HCT116 (cell line): ENCODE results near the gene C5AR1. TPM values are rescaled to one million over a fixed set of nuclear protein-coding genes. Genes with fewer than 3 reads are reported as not detected.
A peak's percentile ranks its signal among the peaks of the same experiment; 100 is the strongest.

Experiments
- ATAC-seq: fragments of 200-7000 bp; cut with Tn5 transposase; 2 replicates; pipeline ENCODE4 v1.9.1; 2020; ENCODE audit warnings: mild to moderate bottlenecking, moderate library complexity
- BruUV-seq: library from RNA; stranded (reverse); fragments of 400-500 nt; replicated peaks from 2 replicates; lab custom pipeline; 2021; lab: Mats Ljungman, UMichigan
- CTCF ChIA-PET: fragments of 300-600 bp; sonication (Branson Sonifier 250); formaldehyde crosslinking; loops from one replicate; lab custom pipeline; 2021; ENCODE audit warnings: antibody characterized with exemption; lab: Charles Lee
- POLR2A ChIA-PET: fragments of 300-600, 350-600 bp; sonication (Branson Sonifier 250); formaldehyde crosslinking; loops from one replicate; lab custom pipeline; 2021; ENCODE audit warnings: antibody characterized with exemption; lab: Charles Lee
- RAD21 ChIA-PET, 2 experiments: fragments of 300-600 bp; sonication (Branson Sonifier 250); formaldehyde crosslinking; loops; one replicate each; lab custom pipeline; 2023; ENCODE audit warnings: low total read pairs in 2 of 2; ENCODE audit not compliant: uncharacterized antibody in 2 of 2, unreplicated experiment in 2 of 2, low non-redundant PET in 1 of 2; lab: Charles Lee
- DNase-seq: peaks from one replicate; pipeline ENCODE4 v3.0.0-alpha.2; 2010; ENCODE audit warnings: low read depth, low spot score
- H2AFZ ChIP-seq: fragments of 200-600 bp; shearing (Covaris generic), sonication (generic); 2 replicates; pipeline ENCODE4 v1.6.1; 2017; ENCODE audit warnings: low read depth, mixed run types, mixed read lengths, antibody characterized with exemption, low read length; ENCODE audit not compliant: poor library complexity, severe bottlenecking
- H3K27ac ChIP-seq: 2 replicates; pipeline ENCODE4 v1.5.1; 2012; ENCODE audit warnings: low read depth, low read length
- H3K27me3 ChIP-seq: fragments of 200-600 bp; sonication (generic); 2 replicates; pipeline ENCODE4 v1.6.1; 2016; ENCODE audit warnings: mixed run types, low read length, mixed read lengths; ENCODE audit not compliant: insufficient read depth
- H3K36me3 ChIP-seq, 2 experiments: fragments of 200-500 bp in 1 of 2; fragments of 200-600 bp in 1 of 2; sonication (Bioruptor generic) in 1 of 2; sonication (generic) in 1 of 2; 2 replicates each; pipeline versions ENCODE4 v1.5.1 to v1.6.1; 2014 to 2016; ENCODE audit warnings: low read length in 2 of 2, inconsistent platforms in 1 of 2, mixed read lengths in 1 of 2, mixed run types in 1 of 2; ENCODE audit not compliant: insufficient read depth in 2 of 2, control insufficient read depth in 1 of 2
- H3K4me1 ChIP-seq, 2 experiments: fragments of 200-600 bp in 1 of 2; sonication (generic) in 1 of 2; 2 replicates each; pipeline versions ENCODE4 v1.5.1 to v1.6.1; 2012 to 2017; ENCODE audit warnings: low read length in 2 of 2, inconsistent platforms in 1 of 2, mild to moderate bottlenecking in 1 of 2, mixed read lengths in 1 of 2, mixed run types in 1 of 2, moderate library complexity in 1 of 2; ENCODE audit not compliant: insufficient read depth in 2 of 2, control insufficient read depth in 1 of 2
- H3K4me2 ChIP-seq: fragments of 200-600 bp; sonication (generic); 2 replicates; pipeline ENCODE4 v1.6.1; 2017; ENCODE audit warnings: mixed run types, low read length, mixed read lengths
- H3K4me3 ChIP-seq, 2 experiments: fragments of 200-600 bp in 1 of 2; sonication (generic) in 1 of 2; replicated peaks in 1 of 2; 2 replicates each; pipeline ENCODE4 v1.5.1; 2011 to 2016; ENCODE audit warnings: low read length in 2 of 2, control low read depth in 1 of 2, low read depth in 1 of 2, mild to moderate bottlenecking in 1 of 2, mixed read lengths in 1 of 2, mixed run types in 1 of 2
- H3K79me2 ChIP-seq: fragments of 200-600 bp; sonication (generic); 2 replicates; pipeline ENCODE4 v1.6.1; 2017; ENCODE audit warnings: mild to moderate bottlenecking, mixed run types, low read length, moderate library complexity, mixed read lengths; ENCODE audit not compliant: insufficient read depth
- H3K9ac ChIP-seq: fragments of 200-600 bp; sonication (generic); 2 replicates; pipeline ENCODE4 v1.6.1; 2016; ENCODE audit warnings: low read length, mixed read lengths
- H3K9me2 ChIP-seq: fragments of 200-600 bp; sonication (generic), shearing (Covaris generic); 2 replicates; pipeline ENCODE4 v1.6.1; 2017; ENCODE audit warnings: mixed run types, mild to moderate bottlenecking, moderate library complexity; ENCODE audit not compliant: insufficient read depth
- H3K9me3 ChIP-seq, 2 experiments: fragments of 200-500 bp in 1 of 2; fragments of 200-600 bp in 1 of 2; sonication (Bioruptor generic) in 1 of 2; sonication (generic) in 1 of 2; 2 replicates each; pipeline ENCODE4 v1.6.1; 2014 to 2017; ENCODE audit warnings: low read length in 2 of 2, mixed read lengths in 2 of 2, inconsistent platforms in 1 of 2, low read depth in 1 of 2, mild to moderate bottlenecking in 1 of 2, mixed run types in 1 of 2, moderate library complexity in 1 of 2; ENCODE audit not compliant: control insufficient read depth in 1 of 2, insufficient read depth in 1 of 2
- H4K20me1 ChIP-seq: fragments of 200-600 bp; sonication (generic), shearing (Covaris generic); 2 replicates; pipeline ENCODE4 v1.6.1; 2017; ENCODE audit warnings: mixed run types, mild to moderate bottlenecking, moderate library complexity; ENCODE audit not compliant: insufficient read depth
- CBX3 ChIP-seq: IDR thresholded peaks from 2 replicates; pipeline ENCODE4 v1.6.1; 2012; ENCODE audit warnings: low read depth
- ZBTB33 ChIP-seq: IDR thresholded peaks from 2 replicates; pipeline ENCODE4 v1.6.1; 2011; ENCODE audit warnings: mild to moderate bottlenecking, low read length, moderate library complexity; ENCODE audit not compliant: insufficient replicate concordance; ENCODE audit errors: extremely low read depth
- intact Hi-C: fragments of 100-400 bp; cut with micrococcal nuclease; formaldehyde crosslinking; loops from 2 replicates; pipeline ENCODE4 v1.10.0; 2022
- total RNA-seq: library from RNA; stranded (reverse); gene quantifications from one replicate; pipeline ENCODE4 v1.2.1, GENCODE V29; 2021; ENCODE audit not compliant: unreplicated experiment
- TF ChIP-seq, protein P1 (sequence below), 3 experiments: fragments of 200-600 bp in 1 of 3; sonication (generic) in 1 of 3; IDR thresholded peaks in 2 of 3; conservative IDR thresholded peaks in 1 of 3; 2 replicates each; pipeline ENCODE4 v1.5.1; 2012 to 2017; ENCODE audit warnings: low read depth in 2 of 3, low read length in 2 of 3, antibody characterized with exemption in 1 of 3, borderline replicate concordance in 1 of 3, control low read depth in 1 of 3, mild to moderate bottlenecking in 1 of 3, mixed read lengths in 1 of 3, mixed run types in 1 of 3, moderate library complexity in 1 of 3; ENCODE audit not compliant: insufficient read depth in 1 of 3

The C5AR1 gene
- total RNA-seq, 1 experiment from 2014 or later = 6.5 TPM

DNA sequence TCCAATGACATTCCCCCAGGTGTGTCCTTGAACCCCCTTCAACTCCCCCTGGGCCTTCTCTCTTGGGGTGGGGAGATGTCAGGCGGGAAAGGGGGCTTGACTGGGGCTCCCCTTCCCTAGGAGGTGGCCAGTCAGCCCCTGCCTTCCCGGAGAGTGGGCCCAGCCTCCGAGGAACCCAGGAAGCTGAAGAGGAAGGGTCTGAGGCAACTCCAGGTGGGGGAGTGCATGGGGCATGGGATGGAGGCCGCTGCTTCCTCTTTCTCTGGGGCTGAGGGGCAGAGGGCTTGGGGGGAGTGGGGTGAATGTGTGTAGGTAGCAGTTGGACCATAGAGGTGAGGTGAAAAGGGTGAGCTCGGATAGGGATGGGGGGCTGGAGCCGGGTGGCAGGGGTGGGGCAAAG lies 37.7 kb upstream of the C5AR1 start:
- no peaks in the 10 kb centered on the region for H3K9me2 ChIP-seq
- peaks cover 8 to 10% of the 10 kb centered on the region in 2 experiments; a peak in 2 of 4 replicates for H3K36me3 ChIP-seq
- no peak overlapping the region for H3K4me3 ChIP-seq
- ATAC-seq (no peak), DNase-seq (no peak)
- intact Hi-C loops = no loop called here
- H3K79me2 ChIP-seq = no peaks in the 10 kb centered on the region; the same call in 1 of the 2 replicates
- no peak for TF ChIP-seq CBX3
- no peak overlapping the region for H2AFZ ChIP-seq
- RAD21 ChIA-PET = interaction anchor here in 1 of 2 experiments (1.5 kb wide), 1 partner anchor 15 kb away, joined by 5 read pairs; the partner anchor contains the start of gene CCDC9
- POLR2A ChIA-PET = interaction anchor here (1.5 kb wide), 1 partner anchor 15 kb away, joined by 3 read pairs; the partner anchor contains the start of gene CCDC9
- no TSS peak for BruUV-seq
- H3K9me3 ChIP-seq = no peaks in the 10 kb centered on the region
- CTCF ChIA-PET = interaction anchor here (0.9 kb wide), 1 partner anchor 15 kb away, joined by 3 read pairs; the partner anchor contains the start of gene CCDC9
- no peak overlapping the region for H3K9ac ChIP-seq
- peaks cover 10 to 34% of the 10 kb centered on the region in 2 experiments; a peak in 3 of 4 replicates for H3K4me1 ChIP-seq
- H4K20me1 ChIP-seq = no peaks in the 10 kb centered on the region
- H3K27me3 ChIP-seq = no peaks in the 10 kb centered on the region
- H3K4me2 ChIP-seq = no peak overlapping the region; the same call in 1 of the 2 replicates
- peak overlapping the region; percentile 83; the same call in 1 of the 2 replicates for H3K27ac ChIP-seq

DNA sequence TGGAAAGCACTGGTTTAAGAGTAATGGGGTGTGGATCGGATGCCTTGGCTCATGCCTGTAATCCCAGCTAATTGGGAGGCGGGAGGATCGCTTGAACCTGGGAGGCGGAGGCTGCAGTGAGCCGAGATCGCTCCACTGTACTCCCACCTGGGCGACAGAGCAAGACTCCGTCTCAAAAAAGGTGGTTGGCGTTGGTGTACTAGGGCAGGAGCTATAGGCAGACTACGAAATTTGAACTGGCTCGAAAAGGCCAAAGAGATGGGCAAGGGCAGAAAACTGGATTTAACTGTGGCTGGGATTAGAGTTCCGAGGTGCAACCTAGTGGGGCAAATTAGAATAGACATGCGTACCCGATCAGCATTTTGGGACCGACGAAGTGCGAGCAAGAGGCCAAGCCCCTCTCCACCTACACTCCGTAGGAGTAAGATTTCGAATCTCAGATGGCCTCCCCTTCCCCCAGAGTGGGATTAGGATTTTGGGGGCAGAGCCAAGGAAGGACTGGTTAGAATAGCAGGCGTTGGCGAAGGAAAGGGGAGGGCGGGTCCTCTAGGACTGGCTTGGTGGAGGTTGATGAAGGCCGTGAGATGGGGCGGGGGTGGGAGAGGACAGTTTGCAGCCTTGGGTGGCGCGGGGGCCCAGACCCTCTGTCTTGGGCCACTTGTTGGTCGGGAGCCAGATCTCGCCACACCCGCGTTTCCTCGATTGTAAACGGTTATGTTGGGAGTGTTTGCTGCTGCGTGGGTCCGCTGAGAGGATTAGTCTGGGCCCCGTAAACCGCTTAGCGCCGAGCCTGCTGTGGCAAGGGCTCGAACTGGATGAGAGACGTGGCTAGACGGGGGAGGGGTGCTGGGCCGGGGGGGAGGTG lies 37.0 kb upstream of the C5AR1 start:
- peak overlapping the region; percentile 93 for H3K9ac ChIP-seq
- H3K9me3 ChIP-seq = no peaks in the 10 kb centered on the region
- TF ChIP-seq ZBTB33 = no peak
- TF ChIP-seq, protein P1, sequence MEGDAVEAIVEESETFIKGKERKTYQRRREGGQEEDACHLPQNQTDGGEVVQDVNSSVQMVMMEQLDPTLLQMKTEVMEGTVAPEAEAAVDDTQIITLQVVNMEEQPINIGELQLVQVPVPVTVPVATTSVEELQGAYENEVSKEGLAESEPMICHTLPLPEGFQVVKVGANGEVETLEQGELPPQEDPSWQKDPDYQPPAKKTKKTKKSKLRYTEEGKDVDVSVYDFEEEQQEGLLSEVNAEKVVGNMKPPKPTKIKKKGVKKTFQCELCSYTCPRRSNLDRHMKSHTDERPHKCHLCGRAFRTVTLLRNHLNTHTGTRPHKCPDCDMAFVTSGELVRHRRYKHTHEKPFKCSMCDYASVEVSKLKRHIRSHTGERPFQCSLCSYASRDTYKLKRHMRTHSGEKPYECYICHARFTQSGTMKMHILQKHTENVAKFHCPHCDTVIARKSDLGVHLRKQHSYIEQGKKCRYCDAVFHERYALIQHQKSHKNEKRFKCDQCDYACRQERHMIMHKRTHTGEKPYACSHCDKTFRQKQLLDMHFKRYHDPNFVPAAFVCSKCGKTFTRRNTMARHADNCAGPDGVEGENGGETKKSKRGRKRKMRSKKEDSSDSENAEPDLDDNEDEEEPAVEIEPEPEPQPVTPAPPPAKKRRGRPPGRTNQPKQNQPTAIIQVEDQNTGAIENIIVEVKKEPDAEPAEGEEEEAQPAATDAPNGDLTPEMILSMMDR (IDR thresholded peaks at IDR 0.05 in 2 of 3, conservative IDR thresholded peaks at IDR 0.05 in 1 of 3; ENCODE audit: borderline replicate concordance in 1 of 3, insufficient read depth in 1 of 3, low read depth in 2 of 3, low read length in 2 of 3) = 0 out of 6 replicates have a peak, but pooled peaks of 1 of the 3 experiments have one; percentile 17
- H3K79me2 ChIP-seq = no peaks in the 10 kb centered on the region; the same call in 1 of the 2 replicates
- peaks cover 10 to 34% of the 10 kb centered on the region in 2 experiments; a peak in 3 of 4 replicates for H3K4me1 ChIP-seq
- intact Hi-C loops = loop anchor here (1.0 kb wide), 1 partner anchor 15 kb away; no protein-coding TSS in a partner anchor
- H3K27ac ChIP-seq = peak overlapping the region; percentile 83
- TSS peak; percentile 72 for BruUV-seq
- H3K36me3 ChIP-seq = peaks cover 8 to 10% of the 10 kb centered on the region in 2 experiments; a peak in 2 of 4 replicates
- ChIA-PET POLR2A (interaction anchor here (1.5 kb wide), 1 partner anchor 16 kb away, joined by 3 read pairs; the partner anchor contains the start of gene CCDC9), RAD21 (interaction anchor here in 1 of 2 experiments (1.5 kb wide), 1 partner anchor 16 kb away, joined by 5 read pairs; the partner anchor contains the start of gene CCDC9), CTCF (interaction anchor here (0.9 kb wide), 1 partner anchor 16 kb away, joined by 3 read pairs; the partner anchor contains the start of gene CCDC9)
- no peak overlapping the region for H2AFZ ChIP-seq
- H3K27me3 ChIP-seq = no peaks in the 10 kb centered on the region
- ATAC-seq (peak; percentile 10), DNase-seq (no peak)
- peak overlapping the region; percentile 97 for H3K4me2 ChIP-seq
- H3K9me2 ChIP-seq = no peaks in the 10 kb centered on the region
- peak overlapping the region; percentile 76 to 89 for H3K4me3 ChIP-seq
- H4K20me1 ChIP-seq = no peaks in the 10 kb centered on the region
